ENCODE measurements around the gene KANK3.
"Not testable (repeated sequence)": the region's sequence is repeated elsewhere in the genome, so short reads cannot be mapped to it uniquely, and the experiment has no call there.

The KANK3 gene

DNA sequence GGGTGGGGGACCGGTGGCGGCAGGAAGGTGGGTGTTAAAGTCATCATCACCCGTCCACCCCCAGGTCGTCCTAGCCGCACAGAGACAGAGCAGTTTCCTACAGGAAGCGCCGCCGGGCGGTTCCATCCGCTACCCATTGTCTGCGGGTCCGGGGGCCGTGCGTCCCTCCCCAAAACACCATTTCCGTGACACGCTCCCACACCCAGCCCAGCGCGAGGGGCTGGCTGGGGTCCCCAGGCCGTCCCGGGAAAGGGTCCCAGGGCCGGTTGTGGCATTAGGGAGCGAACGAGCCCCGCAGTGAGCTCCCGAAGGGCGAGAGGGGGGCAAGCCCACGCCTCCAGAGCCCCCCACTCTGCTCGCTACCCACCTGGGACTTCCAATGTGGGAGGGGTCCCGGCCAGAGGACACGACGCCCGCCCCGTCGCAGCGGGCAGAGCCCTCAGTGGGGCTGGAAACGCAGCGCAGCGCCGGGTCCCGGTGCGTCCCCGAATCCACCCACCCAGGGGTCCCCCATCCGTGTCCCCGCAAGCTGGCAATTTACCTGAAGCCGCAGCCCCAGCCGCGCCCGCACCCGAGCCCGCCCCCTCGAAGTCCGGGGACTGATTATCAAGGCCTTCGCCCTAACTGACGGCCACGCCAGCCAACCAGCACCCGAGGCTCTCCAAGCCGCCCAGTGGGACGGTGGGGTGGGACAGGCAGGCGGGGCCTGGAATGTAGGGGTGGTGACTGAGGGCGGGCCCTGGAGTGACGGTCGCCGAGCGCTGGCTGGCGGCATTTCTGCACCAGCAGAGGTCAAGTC is at the start of gene KANK3:
Gene KANK3 (minus strand): TSS at position 579 of the 799 bp plus-strand sequence. CDS start 5,434 bp downstream, outside the sequence.
- H3K9me3 Mint-ChIP-seq = no peaks in the 10 kb centered on the region
- H3K4me3 Mint-ChIP-seq = peak within 1 kb of the TSS; percentile 72
- H3K36me3 Mint-ChIP-seq = no peaks in the 10 kb centered on the region
- peaks cover 16% of the 10 kb centered on the region for H3K4me1 Mint-ChIP-seq
- peaks cover 60% of the 10 kb centered on the region for H3K27me3 Mint-ChIP-seq
- no peak within 1 kb of the TSS for H3K27ac Mint-ChIP-seq
- ATAC-seq = peak; percentile 98

DNA sequence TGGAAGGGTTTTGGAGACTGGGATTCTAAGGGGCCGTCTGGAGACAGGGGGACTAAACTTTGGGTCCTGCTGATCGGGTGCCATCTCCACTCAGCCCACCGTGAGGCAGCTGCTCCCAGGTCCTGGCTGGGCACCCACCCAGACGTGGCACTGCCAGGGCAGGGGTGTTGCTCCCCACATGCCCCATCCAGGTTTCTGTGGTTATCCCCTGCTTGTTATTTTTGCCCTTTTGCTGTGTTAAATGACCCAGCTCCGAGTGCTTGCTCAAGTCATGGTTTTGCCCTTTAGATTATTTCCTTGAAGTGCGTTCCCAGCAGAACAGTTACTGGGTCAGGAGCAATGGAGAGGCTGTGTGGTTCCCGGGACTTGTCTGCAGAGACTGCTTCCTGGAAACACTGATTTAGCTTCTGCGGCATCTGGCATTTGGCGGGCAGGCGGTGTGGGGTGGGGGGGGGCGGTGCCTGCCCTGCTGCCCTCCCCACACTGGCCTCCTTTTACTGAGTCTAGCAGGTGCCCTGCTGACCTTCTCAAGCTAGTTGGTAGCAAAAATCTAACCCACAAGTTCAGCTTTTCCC is 49.0 kb upstream of the KANK3 start:
- Mint-ChIP-seq H3K4me1 (peaks cover 55% of the 10 kb centered on the region), H3K4me3 (no peak overlapping the region), H3K27ac (peak overlapping the region; percentile 30), H3K27me3 (no peaks in the 10 kb centered on the region), H3K36me3 (peaks cover 6% of the 10 kb centered on the region), H3K9me3 (no peaks in the 10 kb centered on the region)
- ATAC-seq = no peak

DNA sequence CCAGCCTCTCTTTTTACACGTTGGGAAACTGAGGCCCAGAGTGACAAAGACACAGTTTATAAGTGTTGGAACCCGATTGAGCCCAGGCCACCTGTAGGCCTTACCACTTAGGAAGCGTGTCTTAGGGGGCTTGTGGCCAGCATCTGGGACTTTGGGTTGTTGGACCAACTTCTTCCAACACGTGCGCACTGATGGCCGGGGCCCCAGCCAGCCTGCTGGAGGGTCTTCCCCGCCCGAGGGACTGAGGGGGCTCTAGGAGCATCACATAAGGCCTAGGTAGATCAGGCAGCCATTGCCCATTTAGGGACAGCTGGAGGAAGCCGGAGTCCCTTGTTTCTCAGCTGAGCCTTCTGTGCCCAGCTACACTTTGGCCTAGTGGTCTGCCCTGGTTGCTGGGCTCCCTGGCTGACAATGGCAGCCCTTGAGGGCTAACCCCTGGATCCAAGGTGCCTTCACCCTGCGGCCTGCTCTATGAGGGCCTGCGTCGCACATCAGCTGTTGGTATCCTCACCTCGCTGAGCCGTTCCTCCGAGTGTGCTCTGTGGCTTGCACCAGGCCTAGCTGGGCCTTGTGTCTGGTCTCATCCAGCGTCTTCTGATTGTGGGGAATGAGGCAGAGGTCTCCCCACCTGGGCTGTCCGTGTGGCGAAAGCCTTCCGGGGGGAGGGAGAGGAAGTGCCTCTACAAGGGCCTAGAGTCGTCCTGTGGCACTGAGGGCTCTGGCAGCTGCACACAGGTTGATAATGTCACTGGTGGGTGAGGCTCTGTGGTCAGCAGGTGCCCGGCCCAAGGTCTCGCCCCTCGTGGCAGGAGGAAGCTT is 48.3 kb upstream of the KANK3 start:
- H3K4me3 Mint-ChIP-seq = peak overlapping the region; percentile 86
- H3K4me1 Mint-ChIP-seq = peaks cover 48% of the 10 kb centered on the region
- H3K36me3 Mint-ChIP-seq = peaks cover 9% of the 10 kb centered on the region
- H3K9me3 Mint-ChIP-seq = no peaks in the 10 kb centered on the region
- H3K27me3 Mint-ChIP-seq = no peaks in the 10 kb centered on the region
- peak overlapping the region; percentile 90 for H3K27ac Mint-ChIP-seq
- no peak for ATAC-seq

DNA sequence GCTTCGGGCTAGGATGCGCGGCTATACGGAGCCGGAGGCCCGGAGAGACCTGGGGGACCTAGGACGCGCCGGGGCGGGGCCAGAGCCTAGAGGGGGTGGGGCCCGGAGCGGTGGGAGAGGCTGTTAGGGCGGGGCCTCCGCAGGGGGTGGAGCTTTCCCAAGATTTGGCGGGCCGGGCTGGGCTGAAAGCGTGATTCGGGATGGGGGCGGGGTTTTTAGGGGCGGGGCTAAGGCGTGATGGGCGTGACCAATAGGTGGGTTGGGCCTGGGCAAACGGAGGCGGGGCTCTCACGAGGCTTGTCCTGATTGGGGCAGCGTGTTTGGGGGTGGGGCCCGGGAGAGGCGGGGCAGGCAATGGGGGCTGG is 47.5 kb upstream of the KANK3 start:
- Mint-ChIP-seq H3K4me1 (peaks cover 41% of the 10 kb centered on the region), H3K4me3 (peak overlapping the region; percentile 86), H3K9me3 (no peaks in the 10 kb centered on the region), H3K27ac (peak overlapping the region; percentile 90), H3K36me3 (peaks cover 10% of the 10 kb centered on the region), H3K27me3 (no peaks in the 10 kb centered on the region)
- peak; percentile 78 for ATAC-seq

DNA sequence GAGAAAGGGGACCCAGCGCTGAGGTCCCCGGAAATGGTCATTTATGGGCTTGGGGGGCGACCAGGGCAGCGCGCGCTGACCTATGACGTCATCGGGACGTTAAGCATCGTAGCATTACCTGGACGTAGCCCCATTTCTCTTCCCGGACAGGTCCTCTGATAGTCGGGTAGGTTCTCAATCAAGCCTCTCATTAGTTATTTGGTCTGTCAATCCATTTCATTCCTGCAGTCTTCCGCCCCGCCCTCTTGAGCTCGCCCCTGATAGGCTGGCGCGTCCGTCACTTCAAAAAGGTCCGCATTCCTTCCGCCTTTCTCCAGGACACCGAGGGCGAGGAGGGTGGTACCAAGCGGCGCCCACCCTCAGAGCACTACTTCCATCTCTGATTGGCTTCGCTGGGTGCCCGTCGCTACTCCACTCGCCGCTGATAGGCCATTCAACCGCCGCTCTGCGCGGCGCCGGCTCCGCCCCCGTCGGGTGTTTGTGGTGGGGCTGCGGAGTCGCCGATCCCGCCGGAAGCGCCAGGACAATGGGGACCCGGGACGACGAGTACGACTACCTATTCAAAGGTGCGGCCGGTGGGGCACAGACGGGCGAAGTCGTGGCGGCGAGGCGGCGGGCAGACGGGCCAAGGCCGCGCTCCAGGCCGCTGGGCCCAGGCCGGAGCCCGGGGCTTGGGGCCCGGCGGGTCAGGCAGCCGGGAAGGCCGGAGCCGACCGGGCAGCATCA is 47.0 kb upstream of the KANK3 start, which contains the start of gene RAB11B:
Gene RAB11B (plus strand): TSS at position 470 of the 726 bp plus-strand sequence. CDS start 57 bp downstream, at position 527.
- ATAC-seq = peak; percentile 96
- peaks cover 10% of the 10 kb centered on the region for H3K36me3 Mint-ChIP-seq
- H3K4me1 Mint-ChIP-seq = peaks cover 36% of the 10 kb centered on the region
- no peaks in the 10 kb centered on the region for H3K27me3 Mint-ChIP-seq
- peak within 1 kb of the TSS; percentile 86 for H3K4me3 Mint-ChIP-seq
- H3K27ac Mint-ChIP-seq = peak within 1 kb of the TSS; percentile 90
- H3K9me3 Mint-ChIP-seq = no peaks in the 10 kb centered on the region

DNA sequence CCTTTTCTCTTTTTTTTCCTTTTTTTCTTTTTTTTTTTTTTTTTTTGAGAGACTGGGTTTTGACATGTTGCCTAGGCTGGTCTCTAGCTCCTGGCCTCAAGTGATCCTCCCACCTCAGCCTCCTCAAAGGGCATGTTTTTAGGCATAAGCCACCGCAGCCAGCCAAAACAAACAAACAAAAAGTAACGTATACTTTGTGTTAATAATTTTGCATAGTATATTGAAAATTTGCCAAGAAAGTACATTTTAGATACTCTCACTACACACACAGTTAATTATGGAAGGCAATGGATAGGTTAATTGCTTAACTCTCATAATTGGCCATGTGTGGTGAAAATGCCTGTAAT is 45.5 kb upstream of the KANK3 start:
- H3K4me3 Mint-ChIP-seq = no peak overlapping the region
- no peak for ATAC-seq
- H3K27me3 Mint-ChIP-seq = no peaks in the 10 kb centered on the region
- no peaks in the 10 kb centered on the region for H3K9me3 Mint-ChIP-seq
- no peak overlapping the region for H3K27ac Mint-ChIP-seq
- peaks cover 10% of the 10 kb centered on the region for H3K36me3 Mint-ChIP-seq
- peaks cover 29% of the 10 kb centered on the region for H3K4me1 Mint-ChIP-seq

- Mint-ChIP-seq H3K9me3 (no peaks in the 10 kb centered on the region), H3K4me1 (peaks cover 23% of the 10 kb centered on the region), H3K27ac (no peak overlapping the region), H3K27me3 (no peaks in the 10 kb centered on the region), H3K36me3 (peaks cover 10% of the 10 kb centered on the region), H3K4me3 (no peak overlapping the region)
- ATAC-seq = no peak
Observed at GRCh38 chr19:8387688-8388611, 44.9 kb upstream of the KANK3 start.

DNA sequence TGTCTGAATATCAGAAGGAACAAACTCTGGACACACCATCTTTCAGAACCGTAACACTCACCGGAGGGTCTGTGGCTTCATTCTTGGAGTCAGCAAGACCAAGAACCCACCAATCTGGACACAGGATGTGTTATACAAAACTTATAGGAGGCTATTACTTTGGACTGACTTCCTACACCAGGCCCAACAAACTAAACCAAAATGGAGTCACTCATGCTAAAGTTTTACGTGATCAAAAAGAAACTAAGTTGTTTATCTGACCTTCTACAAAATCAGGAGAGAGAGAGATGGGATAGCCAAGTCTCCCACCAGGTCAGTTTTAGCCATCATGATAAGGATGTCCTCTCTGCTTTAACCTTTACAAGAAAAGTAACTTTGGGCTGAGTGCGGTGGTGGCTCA is 43.9 kb upstream of the KANK3 start:
- no peak for ATAC-seq

DNA sequence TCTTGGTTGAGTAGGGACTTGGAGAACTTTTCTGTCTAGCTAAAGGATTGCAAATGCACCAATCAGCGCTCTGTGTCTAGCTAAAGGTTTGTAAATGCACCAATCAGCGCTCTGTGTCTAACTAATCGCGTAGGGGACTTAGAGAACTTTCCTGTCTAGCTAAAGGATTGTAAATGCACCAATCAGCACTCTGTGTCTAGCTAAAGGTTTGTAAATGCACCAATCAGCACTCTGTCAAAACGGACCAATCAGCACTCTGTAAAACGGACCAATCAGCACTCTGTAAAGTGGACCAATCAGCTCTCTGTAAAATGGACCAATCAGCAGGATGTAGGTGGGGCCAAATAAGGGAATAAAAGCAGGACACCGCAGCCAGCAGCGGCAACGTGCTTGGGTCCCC is 43.4 kb upstream of the KANK3 start:
- H3K4me1 Mint-ChIP-seq, H3K4me3 Mint-ChIP-seq, H3K27me3 Mint-ChIP-seq, H3K36me3 Mint-ChIP-seq, H3K27ac Mint-ChIP-seq, H3K9me3 Mint-ChIP-seq, ATAC-seq: not testable (repeated sequence)

More for the DNA sequence above, 43.9 kb upstream of the KANK3 start:
- H3K27me3 Mint-ChIP-seq = no peaks in the 10 kb centered on the region
- peaks cover 10% of the 10 kb centered on the region for H3K36me3 Mint-ChIP-seq
- H3K27ac Mint-ChIP-seq = no peak overlapping the region
- peaks cover 15% of the 10 kb centered on the region for H3K4me1 Mint-ChIP-seq
- no peak overlapping the region for H3K4me3 Mint-ChIP-seq
- H3K9me3 Mint-ChIP-seq = no peaks in the 10 kb centered on the region

DNA sequence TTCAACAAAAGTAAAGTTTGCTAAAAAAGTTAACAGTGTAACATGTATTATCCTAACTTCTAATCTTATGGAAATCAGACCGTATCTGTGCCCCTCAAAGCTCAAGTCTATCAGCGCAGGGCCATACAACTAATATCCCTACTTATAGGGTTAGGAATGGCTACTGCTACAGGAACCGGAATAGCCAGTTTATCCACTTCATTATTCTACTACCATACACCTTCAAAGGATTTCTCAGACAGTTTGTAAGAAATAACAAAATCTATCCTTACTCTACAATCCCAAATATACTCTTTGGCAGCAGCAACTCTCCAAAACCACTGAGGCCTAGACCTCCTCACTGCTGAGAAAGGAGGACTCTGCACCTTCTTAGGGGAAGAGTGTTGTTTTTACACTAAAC is 42.5 kb upstream of the KANK3 start:
- H3K27ac Mint-ChIP-seq, H3K36me3 Mint-ChIP-seq, H3K4me1 Mint-ChIP-seq, H3K4me3 Mint-ChIP-seq, ATAC-seq, H3K27me3 Mint-ChIP-seq, H3K9me3 Mint-ChIP-seq: not testable (repeated sequence)

DNA sequence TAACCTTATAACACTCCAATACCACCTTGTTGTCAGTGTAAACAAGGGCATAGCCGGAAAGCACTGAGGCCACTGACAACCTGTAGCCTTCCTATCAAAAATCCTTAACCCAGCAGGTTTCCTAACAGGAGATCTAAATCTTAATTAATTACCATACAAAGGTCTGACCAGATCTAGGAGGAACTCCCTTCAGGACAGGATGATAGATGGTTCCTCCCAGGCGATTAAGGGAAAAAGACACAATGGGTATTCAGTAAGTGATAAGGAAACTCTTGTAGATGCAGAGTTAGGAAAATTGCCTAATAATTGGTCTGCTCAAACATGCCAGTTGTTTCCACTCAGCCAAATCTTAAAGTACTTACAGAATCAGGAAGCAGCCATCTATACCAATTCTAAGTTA is 42.0 kb upstream of the KANK3 start:
- H3K4me3 Mint-ChIP-seq, ATAC-seq, H3K27ac Mint-ChIP-seq, H3K4me1 Mint-ChIP-seq, H3K27me3 Mint-ChIP-seq, H3K9me3 Mint-ChIP-seq: not testable (repeated sequence)
- peaks cover 13% of the 10 kb centered on the region for H3K36me3 Mint-ChIP-seq

DNA sequence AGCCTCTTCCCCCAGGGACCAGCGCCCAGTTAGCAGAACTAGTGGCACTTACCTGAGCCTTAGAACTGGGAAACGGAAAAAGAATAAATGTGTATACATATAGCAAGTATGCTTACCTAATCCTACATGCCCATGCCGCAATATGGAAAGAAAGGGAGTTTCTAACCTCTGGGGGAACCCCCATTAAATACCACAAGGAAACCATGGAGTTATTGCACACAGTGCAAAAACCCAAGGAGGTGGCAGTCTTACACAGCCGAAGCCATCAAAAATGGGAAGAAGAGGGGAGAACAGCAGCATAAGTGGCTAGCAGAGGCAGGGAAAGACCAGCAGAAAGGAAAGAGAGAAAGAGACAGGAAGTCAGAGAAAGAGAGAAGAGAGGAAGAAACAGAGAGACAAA is 41.5 kb upstream of the KANK3 start:
- not testable (repeated sequence) for H3K27ac Mint-ChIP-seq, ATAC-seq, H3K4me1 Mint-ChIP-seq, H3K4me3 Mint-ChIP-seq, H3K9me3 Mint-ChIP-seq, H3K27me3 Mint-ChIP-seq
- H3K36me3 Mint-ChIP-seq = peaks cover 17% of the 10 kb centered on the region

- H3K27me3 Mint-ChIP-seq, H3K4me3 Mint-ChIP-seq, H3K9me3 Mint-ChIP-seq, H3K27ac Mint-ChIP-seq, H3K4me1 Mint-ChIP-seq, ATAC-seq: not testable (repeated sequence)
- peaks cover 21% of the 10 kb centered on the region for H3K36me3 Mint-ChIP-seq
Observed at GRCh38 chr19:8379156-8379891, 36.3 kb upstream of the KANK3 start.

GRCh38 chr19:8377598-8377997 is 34.5 kb upstream of the KANK3 start:
- H3K9me3 Mint-ChIP-seq = peaks cover 3% of the 10 kb centered on the region
- ATAC-seq = no peak
- no peak overlapping the region for H3K27ac Mint-ChIP-seq

More at GRCh38 chr19:8377598-8377997, 34.5 kb upstream of the KANK3 start:
- H3K4me1 Mint-ChIP-seq = no peaks in the 10 kb centered on the region
- H3K27me3 Mint-ChIP-seq = no peaks in the 10 kb centered on the region
- peaks cover 29% of the 10 kb centered on the region for H3K36me3 Mint-ChIP-seq
- no peak overlapping the region for H3K4me3 Mint-ChIP-seq

Measured in stimulated activated memory B cell treated with anti-CD40 and anti-IgM and Interleukin-4, amounts not matched to agents 10 μg/mL and 1 μg/mL and 100 μg/mL, for 72 hours (primary cell).